GM12874 (cell line): ENCODE measurements around the gene GAA.

Experiments
- TF ChIP-seq, protein P1 (sequence below): IDR thresholded peaks from 2 replicates; pipeline ENCODE4 v1.5.1; 2011; ENCODE audit warnings: low read depth, mild to moderate bottlenecking, control low read depth, low read length, moderate library complexity; ENCODE audit not compliant: insufficient read depth

The GAA gene

DNA sequence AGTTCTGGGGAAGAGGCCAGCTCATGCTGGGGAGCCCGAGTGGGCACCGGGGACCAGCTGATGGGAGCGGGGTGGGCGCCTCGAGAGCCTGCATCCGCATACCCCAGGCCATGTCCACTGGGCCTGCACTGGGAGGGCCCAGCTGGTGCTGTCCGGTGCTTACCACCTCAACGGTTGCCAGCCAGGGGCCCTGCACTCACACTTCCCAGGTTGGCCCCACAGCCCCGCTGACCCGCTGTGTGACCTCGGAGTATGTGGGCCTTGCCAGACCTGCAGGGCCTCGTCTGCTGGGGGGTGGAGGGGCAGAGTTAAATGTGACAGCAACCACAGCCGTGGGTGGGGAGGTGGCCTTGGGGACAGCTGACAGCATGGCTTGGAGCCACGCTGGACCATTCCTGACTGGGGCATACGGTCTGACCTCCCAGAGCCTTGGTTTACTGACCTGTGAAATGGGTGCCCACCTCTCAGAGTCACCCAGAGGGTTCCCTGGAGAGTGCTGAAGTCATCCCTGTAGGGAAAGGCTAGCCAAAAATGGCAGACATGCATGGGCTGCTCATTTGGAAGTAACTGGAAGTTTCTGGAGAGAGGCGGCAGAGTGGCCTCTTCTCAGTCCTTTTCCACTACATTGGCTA is 5.4 kb upstream of the GAA start:
- TF ChIP-seq, protein P1, sequence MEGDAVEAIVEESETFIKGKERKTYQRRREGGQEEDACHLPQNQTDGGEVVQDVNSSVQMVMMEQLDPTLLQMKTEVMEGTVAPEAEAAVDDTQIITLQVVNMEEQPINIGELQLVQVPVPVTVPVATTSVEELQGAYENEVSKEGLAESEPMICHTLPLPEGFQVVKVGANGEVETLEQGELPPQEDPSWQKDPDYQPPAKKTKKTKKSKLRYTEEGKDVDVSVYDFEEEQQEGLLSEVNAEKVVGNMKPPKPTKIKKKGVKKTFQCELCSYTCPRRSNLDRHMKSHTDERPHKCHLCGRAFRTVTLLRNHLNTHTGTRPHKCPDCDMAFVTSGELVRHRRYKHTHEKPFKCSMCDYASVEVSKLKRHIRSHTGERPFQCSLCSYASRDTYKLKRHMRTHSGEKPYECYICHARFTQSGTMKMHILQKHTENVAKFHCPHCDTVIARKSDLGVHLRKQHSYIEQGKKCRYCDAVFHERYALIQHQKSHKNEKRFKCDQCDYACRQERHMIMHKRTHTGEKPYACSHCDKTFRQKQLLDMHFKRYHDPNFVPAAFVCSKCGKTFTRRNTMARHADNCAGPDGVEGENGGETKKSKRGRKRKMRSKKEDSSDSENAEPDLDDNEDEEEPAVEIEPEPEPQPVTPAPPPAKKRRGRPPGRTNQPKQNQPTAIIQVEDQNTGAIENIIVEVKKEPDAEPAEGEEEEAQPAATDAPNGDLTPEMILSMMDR = no peak

DNA sequence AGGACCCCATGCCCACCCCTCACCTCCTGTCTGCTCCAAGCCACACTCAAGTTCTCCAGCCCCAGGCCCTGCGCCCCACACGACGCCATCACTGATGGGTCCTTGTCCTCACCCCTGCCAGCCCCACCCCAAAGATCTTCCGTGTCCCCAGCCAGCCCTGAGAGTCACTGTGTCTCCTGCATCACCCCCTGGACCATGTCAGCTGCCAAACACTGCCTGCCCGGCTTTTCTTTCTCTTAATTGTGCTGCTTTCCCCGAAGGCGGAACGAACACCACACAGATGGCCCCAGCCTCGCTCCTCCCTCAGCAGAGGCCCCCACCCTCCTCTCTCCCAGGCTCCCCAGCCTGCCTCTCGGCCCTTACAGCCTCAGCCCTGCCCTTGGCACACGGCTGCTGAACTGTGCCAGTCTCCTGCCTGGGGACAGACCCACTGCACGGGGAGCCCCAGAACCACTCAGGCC is 4.8 kb upstream of the GAA start:
- TF ChIP-seq, protein P1 = no peak

- TF ChIP-seq, protein P1 = no peak
Observed at GRCh38 chr17:80097127-80097621, 4.2 kb upstream of the GAA start.

GRCh38 chr17:80097844-80098691 is 3.3 kb upstream of the GAA start:
- TF ChIP-seq, protein P1 = no peak

DNA sequence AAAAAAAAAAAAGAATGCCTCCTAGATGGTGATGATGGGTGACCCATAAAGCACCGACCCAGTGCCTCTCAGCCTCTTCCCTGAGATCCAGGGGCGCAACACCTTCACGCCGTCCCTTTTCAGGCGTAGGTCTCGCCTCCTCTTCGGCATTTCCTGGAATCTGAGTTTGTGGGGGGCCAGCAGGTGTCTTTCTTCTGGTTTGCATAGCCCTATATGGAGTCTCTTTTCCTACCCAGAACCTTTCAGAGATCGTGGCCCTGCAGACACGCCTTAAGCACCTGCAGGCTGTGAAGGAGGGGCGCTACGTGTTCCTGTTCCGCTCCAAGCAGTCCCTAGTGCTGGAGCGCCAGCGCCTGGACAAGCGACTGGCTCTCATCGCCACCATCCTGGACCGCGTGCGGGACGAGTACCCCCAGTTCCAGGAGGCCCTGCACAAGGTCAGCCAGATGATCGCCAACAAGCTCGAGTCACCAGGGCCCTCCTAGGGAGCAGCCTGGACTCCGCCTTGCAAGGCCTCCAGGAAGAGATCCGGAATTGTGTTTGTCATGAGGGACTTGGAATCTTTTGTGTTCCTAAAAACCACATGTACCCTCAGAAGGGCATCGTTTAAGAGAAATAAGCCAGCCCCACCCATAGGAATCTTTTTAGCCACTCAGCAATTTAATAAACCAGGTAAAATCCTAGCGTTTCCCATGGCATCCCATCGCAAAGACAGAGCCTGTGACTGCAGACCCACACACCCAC is 1.9 kb upstream of the GAA start:
- TF ChIP-seq, protein P1 = no peak

DNA sequence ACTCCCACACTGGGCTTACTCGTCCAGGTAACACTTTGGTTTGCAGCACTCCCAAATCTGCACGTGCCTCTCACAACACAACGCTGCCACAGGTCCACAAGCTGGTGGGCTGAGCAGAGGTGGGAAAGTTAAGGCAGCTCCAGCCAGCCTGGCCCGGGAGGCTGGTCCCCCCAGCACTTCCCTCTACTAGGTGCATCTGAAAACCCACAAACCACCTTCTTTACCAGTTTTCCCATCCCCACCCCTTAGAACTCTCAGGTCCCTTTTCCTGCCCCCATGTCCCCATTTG is 1.4 kb upstream of the GAA start:
- TF ChIP-seq, protein P1 = no peak
